Measurements from ENCODE around the gene MSANTD2.

MSANTD2 gene

GRCh38 chr11:124722176-124722575 is 78.0 kb downstream of the MSANTD2 start:
- TF ChIP-seq ISL1 (CRISPR knock-in tag; IDR thresholded peaks at IDR 0.05) = no peak
- TF ChIP-seq, protein P1, sequence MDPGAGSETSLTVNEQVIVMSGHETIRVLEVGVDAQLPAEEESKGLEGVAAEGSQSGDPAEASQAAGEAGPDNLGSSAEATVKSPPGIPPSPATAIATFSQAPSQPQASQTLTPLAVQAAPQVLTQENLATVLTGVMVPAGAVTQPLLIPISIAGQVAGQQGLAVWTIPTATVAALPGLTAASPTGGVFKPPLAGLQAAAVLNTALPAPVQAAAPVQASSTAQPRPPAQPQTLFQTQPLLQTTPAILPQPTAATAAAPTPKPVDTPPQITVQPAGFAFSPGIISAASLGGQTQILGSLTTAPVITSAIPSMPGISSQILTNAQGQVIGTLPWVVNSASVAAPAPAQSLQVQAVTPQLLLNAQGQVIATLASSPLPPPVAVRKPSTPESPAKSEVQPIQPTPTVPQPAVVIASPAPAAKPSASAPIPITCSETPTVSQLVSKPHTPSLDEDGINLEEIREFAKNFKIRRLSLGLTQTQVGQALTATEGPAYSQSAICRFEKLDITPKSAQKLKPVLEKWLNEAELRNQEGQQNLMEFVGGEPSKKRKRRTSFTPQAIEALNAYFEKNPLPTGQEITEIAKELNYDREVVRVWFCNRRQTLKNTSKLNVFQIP (CRISPR knock-in tag; IDR thresholded peaks at IDR 0.05; ENCODE audit: borderline replicate concordance, low read depth) = no peak
- no peak for TF ChIP-seq ZFP3 (CRISPR knock-in tag; IDR thresholded peaks at IDR 0.05)
- TF ChIP-seq ZC3H10 (CRISPR knock-in tag; IDR thresholded peaks at IDR 0.05) = no peak
- no peak for TF ChIP-seq CSDC2 (CRISPR knock-in tag; IDR thresholded peaks at IDR 0.05)
- TF ChIP-seq ZNF8 (CRISPR knock-in tag; IDR thresholded peaks at IDR 0.05) = no peak
- TF ChIP-seq TCF4 (CRISPR knock-in tag; IDR thresholded peaks at IDR 0.05; ENCODE audit: borderline replicate concordance) = no peak
- ATAC-seq = no peak

DNA sequence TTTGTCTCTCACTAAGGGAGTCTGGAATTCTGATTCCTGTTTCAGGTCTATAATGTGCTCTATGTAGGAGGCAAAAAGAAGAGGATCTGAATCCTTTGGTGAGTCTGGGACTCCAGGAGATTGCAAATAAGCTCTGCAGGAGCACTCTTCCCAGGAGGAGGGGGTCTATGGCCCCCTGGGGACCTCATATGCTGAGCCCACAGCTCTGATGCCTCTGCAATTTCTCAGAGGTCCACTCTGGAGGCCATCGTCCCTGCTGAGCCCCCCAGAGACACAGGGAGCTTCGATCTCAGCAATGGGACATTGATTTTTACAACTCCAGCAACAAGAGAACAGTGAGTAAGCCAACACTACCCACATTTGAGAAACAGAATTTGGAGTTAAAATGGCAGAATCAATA is 80.7 kb downstream of the MSANTD2 start:
- ATAC-seq = no peak
- no peak for TF ChIP-seq ZNF70 (CRISPR knock-in tag; IDR thresholded peaks at IDR 0.05)
- TF ChIP-seq, protein P2, sequence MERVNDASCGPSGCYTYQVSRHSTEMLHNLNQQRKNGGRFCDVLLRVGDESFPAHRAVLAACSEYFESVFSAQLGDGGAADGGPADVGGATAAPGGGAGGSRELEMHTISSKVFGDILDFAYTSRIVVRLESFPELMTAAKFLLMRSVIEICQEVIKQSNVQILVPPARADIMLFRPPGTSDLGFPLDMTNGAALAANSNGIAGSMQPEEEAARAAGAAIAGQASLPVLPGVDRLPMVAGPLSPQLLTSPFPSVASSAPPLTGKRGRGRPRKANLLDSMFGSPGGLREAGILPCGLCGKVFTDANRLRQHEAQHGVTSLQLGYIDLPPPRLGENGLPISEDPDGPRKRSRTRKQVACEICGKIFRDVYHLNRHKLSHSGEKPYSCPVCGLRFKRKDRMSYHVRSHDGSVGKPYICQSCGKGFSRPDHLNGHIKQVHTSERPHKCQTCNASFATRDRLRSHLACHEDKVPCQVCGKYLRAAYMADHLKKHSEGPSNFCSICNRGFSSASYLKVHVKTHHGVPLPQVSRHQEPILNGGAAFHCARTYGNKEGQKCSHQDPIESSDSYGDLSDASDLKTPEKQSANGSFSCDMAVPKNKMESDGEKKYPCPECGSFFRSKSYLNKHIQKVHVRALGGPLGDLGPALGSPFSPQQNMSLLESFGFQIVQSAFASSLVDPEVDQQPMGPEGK (CRISPR knock-in tag; IDR thresholded peaks at IDR 0.05; ENCODE audit: borderline replicate concordance) = no peak
- no peak for TF ChIP-seq ZFP30 (CRISPR knock-in tag; IDR thresholded peaks at IDR 0.05)
- TF ChIP-seq TCF4 (CRISPR knock-in tag; IDR thresholded peaks at IDR 0.05; ENCODE audit: borderline replicate concordance) = no peak
- TF ChIP-seq SNAI2 (CRISPR knock-in tag; IDR thresholded peaks at IDR 0.05) = no peak
- TF ChIP-seq, protein P3, sequence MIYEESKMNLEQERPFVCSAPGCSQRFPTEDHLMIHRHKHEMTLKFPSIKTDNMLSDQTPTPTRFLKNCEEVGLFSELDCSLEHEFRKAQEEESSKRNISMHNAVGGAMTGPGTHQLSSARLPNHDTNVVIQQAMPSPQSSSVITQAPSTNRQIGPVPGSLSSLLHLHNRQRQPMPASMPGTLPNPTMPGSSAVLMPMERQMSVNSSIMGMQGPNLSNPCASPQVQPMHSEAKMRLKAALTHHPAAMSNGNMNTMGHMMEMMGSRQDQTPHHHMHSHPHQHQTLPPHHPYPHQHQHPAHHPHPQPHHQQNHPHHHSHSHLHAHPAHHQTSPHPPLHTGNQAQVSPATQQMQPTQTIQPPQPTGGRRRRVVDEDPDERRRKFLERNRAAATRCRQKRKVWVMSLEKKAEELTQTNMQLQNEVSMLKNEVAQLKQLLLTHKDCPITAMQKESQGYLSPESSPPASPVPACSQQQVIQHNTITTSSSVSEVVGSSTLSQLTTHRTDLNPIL (CRISPR knock-in tag; IDR thresholded peaks at IDR 0.05; ENCODE audit: low read depth) = no peak
- TF ChIP-seq GLIS3 (CRISPR knock-in tag; IDR thresholded peaks at IDR 0.05) = no peak

GRCh38 chr11:124718801-124719200 is 81.4 kb downstream of the MSANTD2 start:
- no peak for TF ChIP-seq ZFP30 (CRISPR knock-in tag; IDR thresholded peaks at IDR 0.05)
- TF ChIP-seq ZFP3 (CRISPR knock-in tag; IDR thresholded peaks at IDR 0.05) = no peak
- no peak for ATAC-seq

DNA sequence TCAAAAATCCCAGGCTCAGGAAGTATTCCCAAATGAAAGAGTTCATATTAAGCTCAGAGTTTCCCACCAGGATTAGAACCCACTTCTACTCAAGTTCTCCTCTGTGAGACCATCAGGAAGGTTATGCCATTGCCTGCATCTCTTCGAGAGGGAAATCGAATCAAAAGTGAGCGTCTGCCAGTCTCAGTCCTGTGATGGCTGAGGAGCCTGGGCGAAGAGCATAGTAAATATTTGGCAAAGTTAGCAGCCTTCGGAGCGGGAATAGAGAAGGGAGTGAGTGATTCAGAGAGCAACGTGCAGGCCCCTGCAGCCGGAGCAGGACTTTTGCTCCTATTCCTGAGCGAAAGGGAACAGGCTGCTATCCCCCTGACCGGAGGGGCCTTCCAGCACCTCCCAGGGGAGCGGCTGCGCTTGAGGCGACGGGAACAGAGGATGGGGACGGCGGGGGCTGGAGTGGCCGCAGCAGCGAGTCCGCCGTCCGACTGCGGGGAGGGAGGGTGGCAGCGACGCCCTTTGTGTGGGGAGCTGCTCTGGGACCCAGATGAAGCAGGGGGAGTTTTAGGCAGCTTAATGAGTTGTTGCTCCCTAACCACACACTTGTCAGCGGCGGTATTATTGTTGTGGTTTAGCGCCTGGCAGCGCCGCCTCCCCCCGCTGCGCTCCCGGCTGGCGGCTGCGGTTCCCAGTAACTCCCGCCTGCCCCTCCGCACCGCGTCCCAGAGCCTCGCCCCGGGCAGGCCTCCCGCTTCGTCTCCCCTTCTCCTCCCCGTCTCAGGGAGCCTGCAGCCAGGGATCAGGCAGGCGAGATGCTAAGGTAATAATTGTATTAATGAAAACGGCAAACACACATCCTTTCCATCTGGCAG is 82.2 kb downstream of the MSANTD2 start:
- TF ChIP-seq, protein P1 (CRISPR knock-in tag; IDR thresholded peaks at IDR 0.05; ENCODE audit: borderline replicate concordance, low read depth) = no peak
- TF ChIP-seq ZNF565 (CRISPR knock-in tag; conservative IDR thresholded peaks at IDR 0.05; ENCODE audit: low read depth) (no peak), BACH2 (CRISPR knock-in tag; IDR thresholded peaks at IDR 0.05; ENCODE audit: borderline replicate concordance) (no peak), ARNTL (CRISPR knock-in tag; IDR thresholded peaks at IDR 0.05; ENCODE audit: borderline replicate concordance, low read depth) (no peak), ZC3H10 (CRISPR knock-in tag; IDR thresholded peaks at IDR 0.05) (no peak), TSHZ2 (CRISPR knock-in tag; IDR thresholded peaks at IDR 0.05) (no peak), ZNF70 (CRISPR knock-in tag; IDR thresholded peaks at IDR 0.05) (no peak)
- TF ChIP-seq, protein P3 (CRISPR knock-in tag; IDR thresholded peaks at IDR 0.05; ENCODE audit: low read depth) = no peak

More for the DNA sequence above, 82.2 kb downstream of the MSANTD2 start:
- ATAC-seq = peak; percentile 75

Data from SK-N-SH treated with all-trans-retinoic acid at 6 μM for 48 hours (cell line).